Tibial nerve (tissue), 4 donors: Measurements from ENCODE around the gene CYBA. TPM values are rescaled to one million over a fixed set of nuclear protein-coding genes. Genes with fewer than 3 reads are reported as not detected.

Experiments used
- DNase-seq, 2 donors: peaks; one replicate each; pipeline ENCODE4 v3.0.0-alpha.2; 2019; ENCODE audit warnings: low spot score in 2 of 2
- H3K27ac ChIP-seq, 4 donors: fragments of 200-600 bp; sonication (generic) in 3 of 4; one replicate each; pipeline ENCODE4 v1.5.1; 2017 to 2019; ENCODE audit warnings: mild to moderate bottlenecking in 1 of 4
- H3K27me3 ChIP-seq, 2 donors: fragments of 200-600 bp; sonication (generic) in 1 of 2; one replicate each; pipeline versions ENCODE4 v1.5.1 to v1.6.0; 2017 to 2019
- H3K36me3 ChIP-seq, 3 donors: fragments of 200-600 bp; sonication (generic); one replicate each; pipeline ENCODE4 v1.5.1; 2018 to 2019
- H3K4me1 ChIP-seq, 4 donors: fragments of 200-600 bp; sonication (generic) in 3 of 4; one replicate each; pipeline ENCODE4 v1.5.1; 2017 to 2019
- H3K4me3 ChIP-seq, 4 donors: fragments of 200-600 bp; sonication (generic) in 3 of 4; one replicate each; pipeline ENCODE4 v1.5.1; 2017 to 2019; ENCODE audit warnings: mild to moderate bottlenecking in 1 of 4, moderate library complexity in 1 of 4
- H3K9me3 ChIP-seq, 4 donors: fragments of 200-600 bp; sonication (generic) in 3 of 4; one replicate each; pipeline ENCODE4 v1.5.1; 2017 to 2019
- CTCF ChIP-seq, 5 experiments: fragments of 200-600 bp in 3 of 5; fragments of 450-650 bp in 2 of 5; sonication (generic) in 3 of 5; IDR thresholded peaks; one replicate each; pipeline ENCODE4 v1.5.1; 2016 to 2019; ENCODE audit warnings: antibody characterized with exemption in 5 of 5, mild to moderate bottlenecking in 3 of 5, moderate library complexity in 2 of 5
- EP300 ChIP-seq, 2 donors: sonication (generic); formaldehyde crosslinking; IDR thresholded peaks; one replicate each; pipeline ENCODE4 v1.6.1; 2017; ENCODE audit warnings: antibody characterized with exemption in 2 of 2, mild to moderate bottlenecking in 1 of 2
- POLR2A ChIP-seq, 2 donors: fragments of 450-650 bp; IDR thresholded peaks; one replicate each; pipeline ENCODE4 v1.6.1; 2017; ENCODE audit warnings: antibody characterized with exemption in 2 of 2, mild to moderate bottlenecking in 2 of 2, moderate library complexity in 2 of 2
- WGBS, 2 donors: methylation state at CpG; one replicate each; pipeline ENCODE4 v1.1.5; 2018; 5-methylcytosine and 5-hydroxymethylcytosine counted together
- total RNA-seq, 4 donors: library from RNA; depleted of rRNA; stranded (reverse); fragments of >200 nt; gene quantifications; one replicate each; pipeline ENCODE4 v1.1.0, GENCODE V29; 2016

CYBA gene
- total RNA-seq, 4 donors from 2014 or later = 86.3 to 199 (median 121) TPM

- 47 to 54% methylated on average over 5 of the region's 5 CpGs for WGBS, 2 donors
Observed at GRCh38 chr16:88667461-88667860, 16.6 kb upstream of the CYBA start.

DNA sequence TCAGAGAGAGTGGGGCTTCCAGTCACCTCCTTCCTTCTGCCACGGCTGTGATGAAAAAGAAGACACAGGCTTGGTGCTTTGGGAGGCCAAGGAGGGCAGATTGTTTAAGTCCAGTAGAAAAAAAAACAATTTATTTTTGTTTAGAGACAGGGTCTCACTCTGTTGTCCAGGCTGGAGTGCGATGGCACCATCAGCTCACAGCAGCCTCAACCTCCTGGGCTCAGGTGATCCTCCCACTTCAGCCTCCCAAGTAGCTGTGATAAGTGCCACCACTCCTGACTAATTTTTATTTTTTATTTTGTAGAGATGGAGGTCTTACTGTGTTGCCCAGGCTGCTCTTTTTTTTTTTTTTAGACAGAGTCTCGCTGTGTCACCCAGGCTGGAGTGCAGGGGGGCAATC is 14.7 kb upstream of the CYBA start:
- H3K4me1 ChIP-seq = peaks cover 0 to 27% (median 10%) of the 10 kb centered on the region in 4 donors
- 82 to 92% methylated on average over 3 of the region's 3 CpGs for WGBS, 2 donors
- no peaks in the 10 kb centered on the region for H3K9me3 ChIP-seq
- DNase-seq = no peak
- H3K4me3 ChIP-seq = no peak overlapping the region
- no peak overlapping the region for H3K27ac ChIP-seq
- H3K27me3 ChIP-seq = no peaks in the 10 kb centered on the region
- no peak for TF ChIP-seq EP300 (IDR thresholded peaks at IDR 0.05)
- TF ChIP-seq CTCF (IDR thresholded peaks at IDR 0.05) = no peak
- no peak for TF ChIP-seq POLR2A (IDR thresholded peaks at IDR 0.05)
- H3K36me3 ChIP-seq = peaks cover 0 to 13% (median 0%) of the 10 kb centered on the region in 3 donors

More at GRCh38 chr16:88667461-88667860, 16.6 kb upstream of the CYBA start:
- no peak for DNase-seq
- no peaks in the 10 kb centered on the region for H3K27me3 ChIP-seq
- no peak overlapping the region for H3K4me3 ChIP-seq
- no peaks in the 10 kb centered on the region for H3K9me3 ChIP-seq
- peaks cover 0 to 23% (median 0%) of the 10 kb centered on the region in 3 donors for H3K36me3 ChIP-seq
- no peak for TF ChIP-seq EP300 (IDR thresholded peaks at IDR 0.05)
- TF ChIP-seq POLR2A (IDR thresholded peaks at IDR 0.05) = no peak
- no peak for TF ChIP-seq CTCF (IDR thresholded peaks at IDR 0.05)
- no peak overlapping the region for H3K27ac ChIP-seq
- peaks cover 0 to 13% (median 4%) of the 10 kb centered on the region in 4 donors for H3K4me1 ChIP-seq

DNA sequence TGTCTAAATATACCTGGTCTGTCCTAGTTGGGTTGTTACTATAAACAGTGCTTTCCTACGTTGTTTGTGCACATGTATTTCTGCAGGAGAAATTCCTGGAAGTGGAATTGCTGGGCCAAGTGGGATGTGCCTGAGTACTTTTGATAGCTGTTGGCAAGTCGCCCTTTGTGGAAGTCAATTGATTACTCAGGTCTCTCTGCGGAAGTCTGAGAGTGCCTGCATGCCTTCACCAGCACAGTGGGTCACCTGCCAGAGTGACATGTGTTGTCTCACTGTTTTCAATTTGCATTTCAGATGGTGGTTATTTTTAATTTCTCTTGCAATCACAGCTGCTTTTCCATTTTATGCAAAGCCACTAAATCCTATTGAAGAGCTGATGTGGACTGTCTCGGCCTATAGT is 14.3 kb upstream of the CYBA start:
- H3K27ac ChIP-seq = no peak overlapping the region
- peak in 1 of 2 donors; percentile 19 for TF ChIP-seq EP300 (IDR thresholded peaks at IDR 0.05)
- no peak for TF ChIP-seq CTCF (IDR thresholded peaks at IDR 0.05)
- no peak overlapping the region for H3K4me3 ChIP-seq
- H3K4me1 ChIP-seq = peaks cover 0 to 27% (median 10%) of the 10 kb centered on the region in 4 donors
- H3K36me3 ChIP-seq = peaks cover 0 to 13% (median 0%) of the 10 kb centered on the region in 3 donors
- no peaks in the 10 kb centered on the region for H3K27me3 ChIP-seq
- 68 to 72% methylated on average over 4 of the region's 4 CpGs for WGBS, 2 donors
- no peak for DNase-seq
- no peaks in the 10 kb centered on the region for H3K9me3 ChIP-seq

DNA sequence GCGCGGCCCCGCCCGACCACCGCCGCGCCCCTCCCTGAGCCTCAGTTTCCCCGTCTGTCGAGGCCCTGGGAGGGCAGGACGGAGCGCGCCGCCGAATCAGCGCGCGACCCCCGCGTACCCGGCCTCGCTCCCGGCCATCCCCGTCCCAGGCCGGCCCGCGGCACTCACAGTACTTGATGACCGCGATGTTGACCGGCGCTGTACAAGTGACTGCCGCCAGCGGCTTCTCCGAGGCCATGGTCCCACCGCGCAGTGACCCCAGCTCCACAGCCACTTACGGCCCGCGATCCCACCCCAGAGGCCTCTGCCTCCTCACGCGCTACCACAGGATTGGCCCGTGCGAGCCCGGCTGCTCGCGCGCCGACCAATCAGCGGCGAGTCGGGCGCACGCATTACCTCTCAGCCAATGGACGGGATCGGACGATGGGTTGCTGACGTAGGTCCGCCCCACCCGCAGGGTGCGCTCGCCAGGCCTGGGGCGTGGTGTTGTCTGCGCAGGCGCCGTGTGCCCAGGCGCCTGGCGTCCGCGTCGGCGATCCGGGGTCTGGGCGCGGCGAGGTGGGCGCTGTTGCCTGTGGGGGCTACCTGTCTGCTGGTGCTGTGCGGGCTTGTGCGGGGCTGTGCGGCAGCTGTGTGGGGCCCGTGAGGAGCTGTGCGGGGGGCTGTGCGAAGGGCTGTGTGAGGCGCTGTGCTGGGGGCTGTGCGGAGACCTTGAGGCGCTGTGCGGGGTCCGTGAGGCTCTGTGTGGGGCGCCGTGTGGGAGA is 12.2 kb upstream of the CYBA start, which contains the start of gene MVD:
Gene MVD, minus strand, starts transcription at position 249 of the 764 bp plus-strand sequence. Its CDS starts 11 bp downstream, at position 238.
- 0% methylated on average over 21 of the region's 88 CpGs for WGBS, 2 donors
- Histone ChIP-seq H3K36me3 (peaks cover 0 to 18% (median 0%) of the 10 kb centered on the region in 3 donors), H3K4me1 (peaks cover 0 to 27% (median 10%) of the 10 kb centered on the region in 4 donors), H3K27me3 (no peaks in the 10 kb centered on the region), H3K27ac (peak within 1 kb of the TSS; percentile 75 to 94 (median 91)), H3K4me3 (peak within 1 kb of the TSS; percentile 76 to 88 (median 82)), H3K9me3 (no peaks in the 10 kb centered on the region)
- TF ChIP-seq CTCF (IDR thresholded peaks at IDR 0.05) = peak in 2 of 5 experiments; percentile 44 to 55
- TF ChIP-seq POLR2A (IDR thresholded peaks at IDR 0.05) = peak; percentile 42 to 94
- TF ChIP-seq EP300 (IDR thresholded peaks at IDR 0.05) = peak; percentile 84 to 94
- DNase-seq = peak; percentile 89 to 93

DNA sequence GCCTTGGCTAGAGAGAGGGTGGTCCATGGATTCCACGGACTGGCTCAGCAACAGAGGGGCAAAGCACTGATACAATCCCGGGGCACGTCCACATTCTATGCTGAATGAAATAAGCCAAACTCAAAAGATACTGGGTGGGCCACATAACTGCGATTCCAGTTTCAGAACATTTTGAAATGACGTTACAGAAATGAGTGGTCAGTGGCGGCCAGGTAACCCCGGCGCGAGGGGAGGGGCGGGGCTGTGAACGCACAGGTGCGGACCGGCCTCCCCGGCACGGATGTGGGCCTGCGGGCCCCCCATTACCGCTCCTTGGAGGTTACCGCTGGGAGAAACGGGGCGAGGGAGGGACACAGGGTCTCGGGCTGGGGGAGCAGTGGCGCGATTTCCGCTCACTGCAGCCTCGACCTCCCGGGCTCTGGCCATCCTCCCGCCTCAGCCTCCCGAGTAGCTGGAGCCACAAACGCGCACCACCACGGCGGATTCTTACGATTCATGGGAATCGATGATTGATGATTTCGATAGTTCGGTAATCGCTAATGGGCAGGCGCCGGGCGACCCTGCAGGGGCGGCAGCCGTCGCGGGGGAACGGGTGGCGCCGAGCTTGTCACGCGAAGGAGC is 11.5 kb upstream of the CYBA start:
- 1 to 4% methylated on average over 24 to 41 of the region's 49 CpGs for WGBS, 2 donors
- Histone ChIP-seq H3K4me1 (peaks cover 0 to 27% (median 10%) of the 10 kb centered on the region in 4 donors), H3K4me3 (peak overlapping the region; percentile 76 to 88 (median 82)), H3K27ac (peak overlapping the region; percentile 75 to 94 (median 91)), H3K9me3 (no peaks in the 10 kb centered on the region), H3K27me3 (no peaks in the 10 kb centered on the region), H3K36me3 (peaks cover 0 to 21% (median 0%) of the 10 kb centered on the region in 3 donors)
- no peak for DNase-seq
- no peak for TF ChIP-seq CTCF (IDR thresholded peaks at IDR 0.05)
- no peak for TF ChIP-seq EP300 (IDR thresholded peaks at IDR 0.05)
- no peak for TF ChIP-seq POLR2A (IDR thresholded peaks at IDR 0.05)
